Lower leg skin (tissue), 3 donors: ENCODE measurements around the gene BAIAP2.

Experiments used
- POLR2A ChIP-seq, 2 donors: fragments of 450-650 bp; IDR thresholded peaks; one replicate each; pipeline ENCODE4 v1.6.1; 2016 to 2017; ENCODE audit warnings: antibody characterized with exemption in 2 of 2, mild to moderate bottlenecking in 1 of 2, moderate library complexity in 1 of 2
- TF ChIP-seq, protein P1 (sequence below), 3 donors: fragments of 450-650 bp; IDR thresholded peaks; one replicate each; pipeline ENCODE4 v1.5.1; 2016; ENCODE audit warnings: antibody characterized with exemption in 3 of 3, mild to moderate bottlenecking in 3 of 3, moderate library complexity in 2 of 3

DNA sequence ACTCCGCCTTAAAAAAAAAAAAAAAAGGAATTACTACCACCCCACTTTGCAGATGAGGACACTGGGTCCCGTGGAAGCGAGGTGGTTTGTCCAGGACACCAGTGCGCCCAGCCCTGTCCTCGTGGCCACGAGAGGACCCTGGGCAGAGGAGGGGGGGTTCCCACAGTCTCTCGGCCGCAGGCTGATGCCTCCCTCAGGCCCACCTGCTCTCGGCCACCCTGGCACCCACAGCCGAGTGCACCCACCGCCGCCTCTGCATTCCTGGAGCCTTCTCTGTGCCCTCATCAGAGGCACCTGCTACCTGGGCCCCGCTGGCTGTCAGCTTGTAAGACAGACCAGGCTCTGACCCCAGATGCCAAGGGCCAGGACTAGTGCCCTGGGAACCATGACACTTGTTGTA is 102.3 kb downstream of the BAIAP2 start:
- no peak for TF ChIP-seq POLR2A (IDR thresholded peaks at IDR 0.05)
- TF ChIP-seq, protein P1, sequence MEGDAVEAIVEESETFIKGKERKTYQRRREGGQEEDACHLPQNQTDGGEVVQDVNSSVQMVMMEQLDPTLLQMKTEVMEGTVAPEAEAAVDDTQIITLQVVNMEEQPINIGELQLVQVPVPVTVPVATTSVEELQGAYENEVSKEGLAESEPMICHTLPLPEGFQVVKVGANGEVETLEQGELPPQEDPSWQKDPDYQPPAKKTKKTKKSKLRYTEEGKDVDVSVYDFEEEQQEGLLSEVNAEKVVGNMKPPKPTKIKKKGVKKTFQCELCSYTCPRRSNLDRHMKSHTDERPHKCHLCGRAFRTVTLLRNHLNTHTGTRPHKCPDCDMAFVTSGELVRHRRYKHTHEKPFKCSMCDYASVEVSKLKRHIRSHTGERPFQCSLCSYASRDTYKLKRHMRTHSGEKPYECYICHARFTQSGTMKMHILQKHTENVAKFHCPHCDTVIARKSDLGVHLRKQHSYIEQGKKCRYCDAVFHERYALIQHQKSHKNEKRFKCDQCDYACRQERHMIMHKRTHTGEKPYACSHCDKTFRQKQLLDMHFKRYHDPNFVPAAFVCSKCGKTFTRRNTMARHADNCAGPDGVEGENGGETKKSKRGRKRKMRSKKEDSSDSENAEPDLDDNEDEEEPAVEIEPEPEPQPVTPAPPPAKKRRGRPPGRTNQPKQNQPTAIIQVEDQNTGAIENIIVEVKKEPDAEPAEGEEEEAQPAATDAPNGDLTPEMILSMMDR (IDR thresholded peaks at IDR 0.05): no peak
